HG03457 (cell line): Measurements from ENCODE around the gene MRFAP1.
A peak's percentile ranks its signal among the peaks of the same experiment; 100 is the strongest.

Experiments
- ATAC-seq: cut with Tn5 transposase; IDR thresholded peaks from one replicate; pipeline ENCODE4 v1.9.1; 2021; ENCODE audit warnings: moderate number of reproducible peaks; ENCODE audit not compliant: unreplicated experiment

The MRFAP1 gene

DNA sequence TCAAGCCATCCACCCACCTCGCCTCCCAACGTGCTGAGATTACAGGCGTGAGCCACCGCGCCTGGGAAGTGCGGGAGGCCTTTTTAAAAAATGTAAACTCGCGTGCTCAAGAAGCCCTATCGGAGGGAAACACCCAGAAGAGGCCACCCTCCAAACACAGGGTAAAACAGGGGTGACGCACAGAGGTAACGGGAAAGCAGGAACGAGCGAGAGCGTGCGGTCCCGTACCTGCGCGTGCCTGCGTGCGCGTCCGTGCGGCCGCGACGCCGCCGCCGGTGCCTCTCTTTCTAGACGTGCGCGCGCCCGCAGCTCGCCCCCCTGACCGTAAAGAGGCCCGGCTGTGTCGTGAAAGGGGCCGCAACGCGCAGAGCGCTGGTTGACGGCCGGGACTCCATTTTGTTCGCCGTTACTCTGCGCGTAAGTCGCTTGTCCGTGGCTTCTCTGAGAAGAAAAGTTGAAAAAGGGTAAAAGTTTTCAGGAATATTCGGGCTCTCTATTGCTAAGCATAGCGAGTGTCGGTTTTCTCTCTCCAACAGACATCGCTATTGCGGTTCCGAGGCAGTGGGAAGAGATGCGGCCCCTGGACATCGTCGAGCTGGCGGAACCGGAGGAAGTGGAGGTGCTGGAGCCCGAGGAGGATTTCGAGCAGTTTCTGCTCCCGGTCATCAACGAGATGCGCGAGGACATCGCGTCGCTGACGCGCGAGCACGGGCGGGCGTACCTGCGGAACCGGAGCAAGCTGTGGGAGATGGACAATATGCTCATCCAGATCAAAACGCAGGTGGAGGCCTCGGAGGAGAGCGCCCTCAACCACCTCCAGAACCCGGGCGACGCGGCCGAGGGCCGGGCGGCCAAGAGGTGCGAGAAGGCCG is at the start of gene MRFAP1:
Gene MRFAP1, plus strand, starts transcription at position 394 of the 872 bp plus-strand sequence. Its CDS starts 178 bp downstream, at position 572.
- peak; percentile 66 for ATAC-seq

DNA sequence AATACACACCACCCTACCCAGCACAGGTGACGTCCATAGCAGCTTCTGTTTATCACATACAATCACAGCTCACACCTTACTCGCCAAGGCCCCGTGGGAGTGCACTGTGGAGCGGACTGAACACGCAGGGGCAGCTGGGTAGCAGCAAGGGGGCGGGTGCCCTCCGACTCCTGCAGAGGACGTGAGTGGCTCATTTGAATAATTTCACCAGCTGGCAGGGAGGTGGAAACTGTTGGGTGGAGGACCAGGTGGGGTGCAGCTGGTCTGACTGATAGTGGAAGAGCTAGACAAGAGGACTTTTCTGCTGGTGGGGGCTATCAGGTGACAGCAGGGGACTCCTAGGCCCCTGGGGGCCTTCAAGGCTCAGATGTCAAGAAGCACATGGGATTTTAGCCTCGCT is 49.2 kb upstream of the MRFAP1 start:
- ATAC-seq = no peak

DNA sequence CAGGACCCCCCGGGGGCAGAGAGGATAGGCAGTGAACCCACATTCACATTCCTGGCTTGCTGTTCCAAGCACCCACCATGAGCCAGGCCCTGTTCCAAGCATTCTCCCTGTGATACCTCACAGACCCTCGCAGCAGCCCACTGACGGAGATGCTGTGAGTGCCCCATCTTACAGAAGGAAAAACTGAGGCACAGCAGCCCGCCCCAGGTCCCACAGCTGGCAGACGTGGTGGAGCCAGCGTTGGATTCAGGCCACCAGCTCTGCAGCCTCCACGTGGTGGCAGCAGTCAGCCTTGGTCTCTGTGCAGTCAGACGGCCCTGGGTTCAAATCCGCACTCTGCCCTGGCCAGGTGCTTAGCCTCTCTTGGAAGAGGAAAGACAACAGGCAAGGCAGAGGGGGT is 48.7 kb upstream of the MRFAP1 start:
- no peak for ATAC-seq

DNA sequence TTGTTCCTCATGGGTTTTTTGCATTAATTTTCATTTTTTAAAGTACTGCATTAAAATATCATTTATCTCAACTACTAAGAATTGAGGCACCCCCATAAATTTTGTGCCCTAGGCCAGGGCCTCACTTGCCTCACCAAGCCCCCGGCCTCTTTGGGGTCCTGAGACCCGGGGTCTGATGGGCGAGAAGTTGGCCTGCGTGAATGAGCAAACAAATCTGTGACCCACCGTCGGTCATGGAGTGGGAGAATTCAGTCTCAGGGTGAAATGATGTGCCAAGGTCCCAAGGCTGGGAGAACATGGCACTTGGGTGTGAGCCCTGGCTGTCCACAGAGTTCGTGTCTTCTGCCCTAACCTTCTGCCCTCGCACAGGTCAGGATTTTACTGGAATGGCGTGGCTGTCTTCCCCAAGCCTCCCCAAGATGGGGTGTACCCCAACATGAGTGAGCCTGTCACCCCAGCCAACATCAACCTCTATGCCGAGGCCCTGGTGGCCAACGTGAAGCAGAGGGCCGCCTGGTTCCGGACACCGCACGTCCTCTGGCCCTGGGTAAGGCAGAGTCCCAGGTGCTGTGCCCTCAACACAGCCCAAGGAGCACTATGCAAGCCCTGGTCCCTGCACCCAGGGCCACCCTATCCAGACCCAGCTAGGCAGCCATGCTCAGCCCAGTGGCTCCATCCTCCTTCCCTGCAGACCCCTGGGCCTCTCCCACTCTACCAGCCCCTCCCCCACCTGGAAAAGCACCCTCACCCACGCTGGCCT is 47.5 kb upstream of the MRFAP1 start:
- ATAC-seq = no peak

DNA sequence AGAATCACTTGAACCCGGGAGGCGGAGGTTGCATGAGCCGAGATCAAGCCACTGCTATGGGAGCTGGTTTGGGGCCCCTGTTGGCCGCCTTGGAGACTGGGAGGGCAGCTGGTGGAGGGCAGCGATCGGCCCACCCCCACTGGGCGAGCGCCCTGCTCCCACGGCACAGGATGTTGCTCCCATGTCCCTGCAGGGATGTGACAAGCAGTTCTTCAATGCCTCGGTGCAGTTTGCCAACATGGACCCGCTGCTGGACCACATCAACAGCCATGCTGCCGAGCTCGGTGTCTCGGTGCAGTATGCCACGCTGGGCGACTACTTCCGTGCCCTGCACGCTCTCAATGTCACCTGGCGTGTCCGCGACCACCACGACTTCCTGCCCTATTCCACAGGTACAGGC is 46.1 kb upstream of the MRFAP1 start:
- no peak for ATAC-seq

DNA sequence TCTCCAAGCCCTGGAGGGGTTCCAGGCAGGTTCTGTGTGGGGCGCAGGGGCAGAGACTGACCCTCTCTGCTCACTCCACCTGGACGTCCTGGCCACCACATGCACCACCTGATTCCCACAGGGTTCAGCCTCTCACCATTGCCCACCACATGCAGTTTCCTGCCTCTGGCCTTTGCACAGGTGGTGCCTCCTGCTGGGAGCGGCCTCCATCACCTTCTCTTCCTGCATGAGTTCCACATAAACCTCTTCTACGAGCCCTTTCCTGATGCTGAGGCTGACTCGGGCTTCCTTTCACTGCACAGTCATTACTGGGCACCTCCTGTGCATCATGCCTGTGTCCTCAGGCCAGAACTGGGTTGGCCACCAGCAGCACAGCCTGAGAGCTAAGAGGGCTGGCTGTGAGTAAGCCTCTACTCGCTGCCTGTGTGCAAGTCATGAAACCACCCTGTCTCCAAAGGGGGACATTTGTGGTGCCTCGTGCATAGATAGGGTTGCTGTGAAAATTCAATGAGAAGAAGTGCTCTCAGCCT is 45.6 kb upstream of the MRFAP1 start:
- no peak for ATAC-seq

DNA sequence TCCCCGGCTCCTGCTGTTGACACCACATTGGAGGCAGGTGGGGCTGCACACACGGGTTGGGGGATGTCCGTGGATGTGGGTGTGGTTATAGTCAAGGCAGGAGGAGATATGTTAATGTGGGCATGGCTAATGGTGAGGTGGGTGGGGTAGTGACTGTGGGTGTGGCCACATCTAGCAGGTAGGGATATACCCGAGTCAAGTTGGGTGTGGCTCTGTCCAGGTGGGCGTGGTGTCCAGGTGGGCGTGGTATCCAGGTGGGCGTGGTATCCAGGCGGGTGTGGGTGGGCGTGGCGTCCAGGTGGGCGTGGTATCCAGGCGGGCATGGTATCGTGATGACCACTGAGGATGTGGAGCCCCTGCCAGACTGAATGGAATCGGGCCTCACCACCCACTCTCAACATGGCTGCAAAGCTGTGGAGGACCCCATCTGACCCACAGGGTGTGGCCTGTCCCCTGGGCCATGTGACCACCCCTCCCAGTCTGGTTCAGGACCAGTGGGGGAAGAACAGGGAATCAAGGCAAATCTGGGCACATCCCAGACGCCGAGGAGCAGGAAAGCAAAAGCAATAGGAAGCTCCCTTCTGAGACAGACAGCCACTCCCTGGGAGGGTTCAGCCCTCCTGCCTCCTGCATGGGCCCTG is 44.5 kb upstream of the MRFAP1 start:
- ATAC-seq = no peak

DNA sequence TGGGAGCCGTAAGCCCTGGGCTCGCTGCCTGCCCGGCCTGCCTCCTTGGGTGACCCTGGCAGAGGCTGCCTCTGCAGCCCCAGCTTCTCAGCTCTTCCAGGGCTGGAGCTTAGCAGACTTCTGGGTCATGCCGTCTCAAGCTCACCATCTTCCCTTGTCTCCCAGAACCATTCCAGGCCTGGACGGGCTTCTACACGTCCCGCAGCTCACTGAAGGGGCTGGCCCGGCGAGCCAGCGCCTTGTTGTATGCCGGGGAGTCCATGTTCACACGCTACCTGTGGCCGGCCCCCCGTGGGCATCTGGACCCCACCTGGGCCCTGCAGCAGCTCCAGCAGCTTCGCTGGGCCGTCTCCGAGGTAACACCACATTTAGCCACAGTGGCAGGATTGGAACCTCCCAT is 43.5 kb upstream of the MRFAP1 start:
- ATAC-seq = no peak

DNA sequence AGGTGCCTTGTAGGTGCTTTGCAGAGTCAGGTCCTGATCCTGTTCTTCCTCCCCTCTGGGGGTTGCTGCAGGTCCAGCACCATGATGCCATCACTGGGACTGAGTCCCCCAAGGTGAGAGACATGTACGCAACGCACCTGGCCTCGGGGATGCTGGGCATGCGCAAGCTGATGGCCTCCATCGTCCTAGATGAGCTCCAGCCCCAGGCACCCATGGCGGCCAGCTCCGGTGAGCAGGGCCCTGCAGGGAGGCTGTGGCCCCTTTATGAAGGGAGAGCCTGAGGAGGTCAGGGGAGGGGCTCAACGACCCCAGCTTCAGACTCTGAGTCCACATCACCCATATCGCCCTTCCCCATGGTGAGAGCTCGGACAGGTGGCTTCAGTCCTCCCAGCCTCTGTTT is 42.4 kb upstream of the MRFAP1 start:
- ATAC-seq = no peak

DNA sequence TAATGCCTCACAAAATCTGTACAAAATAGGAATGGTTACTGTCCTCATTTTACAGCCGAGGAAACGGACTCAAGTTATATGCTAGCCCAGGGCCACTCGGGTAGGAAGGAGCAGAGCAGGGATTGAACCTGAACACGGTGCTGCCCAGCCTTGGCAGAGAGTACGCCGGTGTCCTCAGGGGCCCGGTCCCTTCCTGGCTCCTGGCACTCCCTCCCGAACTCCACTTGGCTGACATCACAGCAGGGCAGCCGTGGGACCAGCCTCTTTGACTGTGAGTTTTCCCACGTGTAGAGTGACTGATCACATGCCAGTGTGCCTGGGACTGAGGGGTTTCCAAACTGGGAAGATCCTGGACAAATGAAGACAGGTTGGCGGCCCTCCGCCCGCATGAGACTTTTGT is 41.8 kb upstream of the MRFAP1 start:
- ATAC-seq = no peak

DNA sequence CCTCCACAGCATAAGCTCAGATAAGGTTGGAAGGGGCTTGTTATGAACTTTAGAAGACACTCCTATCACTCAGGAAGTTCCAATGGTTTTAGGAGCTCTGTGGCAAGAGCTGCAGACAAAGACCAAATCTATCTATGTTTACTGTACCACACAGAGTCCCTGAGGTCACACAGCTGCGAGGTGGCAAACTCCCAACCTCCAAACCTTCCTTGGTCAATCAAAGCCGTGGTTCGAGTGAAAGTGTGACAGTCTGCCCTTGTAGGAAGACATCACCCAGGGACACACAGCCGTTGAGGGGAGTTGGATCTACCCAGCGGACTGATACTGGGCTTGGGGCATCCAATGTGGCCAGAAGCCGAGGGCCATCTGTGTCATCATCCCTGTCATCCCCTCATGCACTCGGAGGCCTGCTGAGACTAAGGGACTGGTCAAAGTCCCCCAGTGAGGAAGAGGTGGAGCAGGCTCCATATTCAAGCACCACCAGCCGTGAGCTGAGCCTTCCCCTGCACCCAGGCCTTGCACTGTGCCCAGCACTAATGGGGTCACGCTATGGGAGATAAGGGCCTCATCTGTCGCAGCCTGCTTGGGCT is 38.7 kb upstream of the MRFAP1 start:
- ATAC-seq = no peak

DNA sequence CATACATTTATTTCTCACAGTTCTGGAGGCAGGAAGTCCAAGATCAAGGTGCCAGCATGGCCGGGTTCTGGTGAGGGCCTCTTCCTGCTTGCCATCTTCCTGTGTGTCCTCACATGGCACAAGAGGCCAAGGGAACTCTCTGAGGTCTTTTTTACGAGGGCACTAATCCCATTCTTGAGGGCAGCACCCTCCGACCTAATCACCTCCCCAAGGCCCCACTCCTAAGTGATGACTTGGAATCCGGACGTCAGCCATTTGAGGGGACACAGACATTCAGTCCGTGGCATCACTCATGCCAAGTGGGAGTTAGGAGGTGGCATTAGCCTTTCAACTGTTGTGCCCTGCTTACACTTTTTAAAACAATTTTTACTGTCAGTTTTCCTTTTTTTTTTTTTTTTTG is 38.2 kb upstream of the MRFAP1 start:
- no peak for ATAC-seq

DNA sequence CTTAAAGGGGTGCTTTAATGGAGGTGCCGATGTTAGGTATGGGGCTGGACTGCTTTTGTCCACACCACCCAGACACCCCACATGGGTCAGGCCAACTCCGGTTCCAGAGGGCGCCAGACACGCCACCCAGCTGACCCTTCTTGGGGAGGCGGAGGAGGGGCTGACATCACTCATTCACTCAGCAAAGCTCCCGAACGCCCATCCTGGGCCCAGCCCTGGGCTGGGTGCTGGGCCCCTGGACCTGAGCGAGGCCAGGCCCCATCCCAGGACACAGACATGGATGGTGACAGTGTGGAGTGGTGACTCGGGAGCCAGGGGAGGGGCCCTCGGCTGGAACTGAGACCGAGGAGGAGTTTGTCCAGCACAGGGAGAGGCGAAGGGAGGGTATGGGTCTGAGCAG is 37.4 kb upstream of the MRFAP1 start:
- no peak for ATAC-seq

DNA sequence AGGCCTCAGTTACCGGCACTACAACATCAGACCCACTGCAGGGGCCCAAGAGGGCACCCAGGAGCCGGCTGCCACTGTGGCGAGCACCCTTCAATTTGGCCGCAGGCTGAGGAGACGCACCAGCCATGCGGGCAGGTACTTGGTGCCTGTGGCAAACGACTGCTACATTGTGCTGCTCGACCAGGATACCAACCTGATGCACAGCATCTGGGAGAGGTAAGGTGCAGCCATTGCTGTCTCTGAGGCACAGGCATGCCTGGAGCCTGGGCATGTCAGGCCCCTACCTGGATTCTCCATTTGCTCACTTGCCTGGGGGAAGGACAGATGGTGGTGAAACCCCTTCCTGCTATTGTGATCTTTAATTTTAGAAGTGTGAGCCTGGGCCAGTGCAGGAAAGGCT is 35.4 kb upstream of the MRFAP1 start:
- no peak for ATAC-seq

DNA sequence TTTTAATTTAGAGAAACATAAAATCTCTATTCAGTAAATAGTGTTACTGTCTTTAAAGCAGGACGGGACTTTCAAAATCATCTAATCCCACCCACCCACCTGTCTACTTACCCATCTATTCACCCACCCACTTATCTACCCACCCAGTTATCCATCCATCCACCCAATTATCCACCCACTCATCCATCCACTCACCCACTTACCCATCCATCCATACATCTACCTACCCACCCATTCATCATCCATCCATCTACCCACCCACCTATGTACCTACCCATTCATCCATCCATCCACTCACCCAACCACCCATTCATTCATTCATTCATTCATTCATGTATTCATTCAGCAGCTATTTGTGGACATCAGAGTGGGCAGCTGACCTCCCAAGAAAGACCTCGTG is 34.9 kb upstream of the MRFAP1 start:
- ATAC-seq = no peak

DNA sequence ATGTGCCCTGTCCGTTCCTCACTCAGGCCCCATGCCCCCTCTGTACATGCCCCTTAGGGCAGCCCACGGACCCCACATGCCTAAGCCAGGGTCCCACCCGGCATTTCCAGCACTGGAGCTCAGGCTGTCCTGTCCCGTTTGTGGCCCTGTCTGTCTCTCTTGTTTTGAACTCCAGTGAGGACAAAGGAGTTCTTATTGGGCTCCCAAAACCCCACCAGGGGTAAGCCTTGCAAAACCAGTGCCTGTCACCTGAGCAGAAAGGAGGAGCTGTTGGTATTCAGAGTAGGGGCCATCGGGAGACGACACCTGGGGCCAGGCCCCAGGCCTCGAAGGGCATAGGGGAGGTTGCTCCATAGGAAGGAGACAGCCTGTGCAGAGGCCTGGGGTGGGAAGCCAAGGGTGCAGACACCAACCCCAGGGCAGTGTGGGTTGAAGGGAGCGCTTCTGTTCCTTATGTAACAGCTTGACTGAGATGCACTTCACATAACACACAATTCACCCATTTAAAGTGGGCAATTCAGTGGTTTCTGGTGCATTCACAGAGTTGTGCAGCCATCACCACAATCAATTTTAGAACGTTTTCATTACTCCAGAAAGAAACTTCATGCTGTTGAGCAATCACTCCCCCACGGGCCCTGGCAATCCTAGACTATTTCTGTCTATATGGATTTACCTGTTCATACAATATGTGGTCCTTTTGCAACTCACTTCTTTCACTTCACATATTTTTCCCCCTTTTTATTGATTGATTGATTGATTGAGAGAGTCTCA is 33.8 kb upstream of the MRFAP1 start:
- ATAC-seq = no peak

DNA sequence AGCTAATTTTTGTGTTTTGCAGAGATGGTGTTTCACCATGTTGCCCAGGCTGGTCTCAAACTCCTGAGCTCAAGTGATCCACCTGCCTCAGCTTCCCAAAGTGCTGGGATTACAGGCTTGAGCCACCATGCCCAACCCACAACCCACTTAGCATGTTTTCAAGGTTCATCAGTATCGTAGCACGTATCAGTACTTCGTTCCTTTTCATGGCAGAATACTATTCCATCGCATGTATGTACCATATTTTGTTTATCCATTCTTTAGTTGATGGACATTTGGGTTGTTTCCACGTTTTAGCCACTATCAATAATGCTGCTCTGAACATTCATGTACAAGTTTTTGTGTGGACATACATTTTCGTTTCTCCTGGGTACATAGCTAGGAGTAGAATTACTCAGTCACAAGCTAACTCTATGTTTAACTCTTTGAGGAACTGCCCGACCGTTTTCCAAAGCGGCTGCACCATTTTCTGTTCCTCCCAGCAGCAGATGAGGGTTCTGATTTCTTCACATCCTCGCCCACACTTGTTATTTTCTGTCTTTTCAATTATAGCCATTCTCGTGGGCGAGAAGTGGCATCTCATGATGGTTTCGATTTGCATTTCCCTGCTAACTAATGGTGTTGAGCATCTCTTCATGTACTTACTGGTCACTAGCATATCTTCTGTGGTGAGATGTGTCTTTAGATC is 33.0 kb upstream of the MRFAP1 start:
- no peak for ATAC-seq

DNA sequence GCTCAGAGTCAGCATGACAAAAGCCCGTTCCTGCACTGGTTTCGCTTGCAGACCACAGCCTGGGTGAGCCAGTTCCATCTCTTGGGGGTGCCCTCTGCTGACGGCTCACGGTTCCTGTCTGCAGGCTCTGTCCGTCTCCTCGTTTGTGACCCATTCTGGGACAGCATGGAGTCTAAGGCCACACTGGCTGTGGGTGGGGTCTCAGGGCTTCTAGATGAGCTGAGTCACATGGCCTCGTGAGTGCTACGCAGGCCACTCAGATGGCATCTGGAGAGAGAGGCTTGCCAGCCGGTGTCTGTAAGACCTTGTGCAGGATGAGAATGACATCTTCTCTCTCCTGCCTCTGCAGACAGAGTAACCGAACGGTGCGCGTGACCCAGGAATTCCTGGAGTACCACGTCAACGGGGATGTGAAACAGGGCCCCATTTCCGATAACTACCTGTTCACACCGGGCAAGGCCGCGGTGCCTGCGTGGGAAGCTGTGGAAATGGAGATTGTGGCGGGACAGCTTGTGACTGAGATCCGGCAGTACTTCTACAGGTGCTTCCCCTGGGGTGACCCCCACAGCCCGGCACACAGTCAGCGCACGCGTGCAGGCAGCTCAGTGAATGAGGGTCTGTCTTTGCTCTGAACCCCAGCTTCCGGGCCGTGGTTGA is 31.6 kb upstream of the MRFAP1 start:
- ATAC-seq = no peak

DNA sequence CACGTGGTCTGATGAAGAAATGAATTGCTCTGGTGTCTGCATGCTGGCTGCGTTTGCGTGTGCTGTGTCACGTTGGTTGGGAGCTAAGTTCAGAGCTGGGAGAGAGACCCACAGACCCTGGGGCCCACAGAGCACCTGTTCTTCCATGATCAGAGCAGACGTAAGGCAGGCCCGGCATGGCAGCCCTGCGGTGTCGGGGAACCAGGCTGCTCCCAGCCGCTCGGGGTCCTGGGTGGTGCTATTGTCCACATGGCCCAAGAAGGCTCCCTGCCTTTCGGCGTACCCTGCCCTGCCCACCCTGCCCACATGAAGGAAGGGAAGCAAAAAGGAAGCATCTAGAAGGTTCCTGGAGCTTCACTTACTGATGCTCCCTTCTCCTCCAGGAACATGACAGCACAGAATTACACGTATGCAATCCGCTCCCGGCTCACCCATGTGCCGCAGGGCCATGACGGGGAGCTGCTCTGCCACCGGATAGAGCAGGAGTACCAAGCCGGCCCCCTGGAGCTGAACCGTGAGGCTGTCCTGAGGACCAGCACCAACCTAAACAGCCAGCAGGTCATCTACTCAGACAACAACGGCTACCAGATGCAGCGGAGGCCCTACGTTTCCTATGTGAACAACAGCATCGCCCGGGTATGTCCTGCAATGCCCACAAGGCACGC is 30.9 kb upstream of the MRFAP1 start:
- ATAC-seq = no peak
